Omental fat pad (tissue), 4 donors: Measurements from ENCODE around the gene FEM1C. TPM values are rescaled to one million over a fixed set of nuclear protein-coding genes. Genes with fewer than 3 reads are reported as not detected.

ENCODE experiments used
- ATAC-seq: fragments of 150-250 bp; one replicate; pipeline ENCODE4 v1.9.1; 2016; ENCODE audit warnings: mild to moderate bottlenecking, moderate library complexity; ENCODE audit not compliant: low FRiP score
- DNase-seq: peaks from one replicate; pipeline ENCODE4 v3.0.0-alpha.2; 2019; ENCODE audit warnings: low spot score
- total RNA-seq, 4 donors: library from RNA; depleted of rRNA; stranded (reverse); fragments of >200 nt; gene quantifications; one replicate each; pipeline ENCODE4 v1.1.0, GENCODE V29; 2016
- TF ChIP-seq, protein P1 (sequence below), 3 donors: fragments of 450-650 bp; IDR thresholded peaks; one replicate each; pipeline ENCODE4 v1.5.1; 2016 to 2017; ENCODE audit warnings: antibody characterized with exemption in 3 of 3, mild to moderate bottlenecking in 3 of 3, moderate library complexity in 2 of 3

FEM1C gene
- total RNA-seq, 4 donors from 2014 or later = 20.4 to 52.2 (median 28.5) TPM

DNA sequence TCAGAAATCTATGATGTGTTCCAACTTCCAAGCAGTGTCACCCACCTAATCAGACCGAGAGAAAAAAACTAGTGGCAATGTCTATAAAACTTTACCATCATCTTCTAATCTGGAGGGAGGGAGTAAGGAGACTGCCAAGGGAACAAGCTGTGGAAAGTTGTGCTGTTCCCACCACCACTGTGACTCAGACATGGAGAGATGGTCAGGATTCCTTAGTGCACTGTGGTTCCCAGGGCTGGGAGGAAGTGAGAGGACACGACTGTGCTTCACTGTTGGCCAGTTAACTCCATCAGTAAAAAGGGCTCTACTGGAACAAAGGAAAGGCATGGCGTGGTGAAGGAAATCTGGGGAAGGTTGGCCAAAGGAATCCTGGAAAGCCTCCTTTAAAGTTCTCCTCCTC, 38.9 kb upstream of the FEM1C start:
- no peak for ATAC-seq
- DNase-seq = no peak

GRCh38 chr5:115580941-115581340, 36.4 kb upstream of the FEM1C start:
- TF ChIP-seq, protein P1, sequence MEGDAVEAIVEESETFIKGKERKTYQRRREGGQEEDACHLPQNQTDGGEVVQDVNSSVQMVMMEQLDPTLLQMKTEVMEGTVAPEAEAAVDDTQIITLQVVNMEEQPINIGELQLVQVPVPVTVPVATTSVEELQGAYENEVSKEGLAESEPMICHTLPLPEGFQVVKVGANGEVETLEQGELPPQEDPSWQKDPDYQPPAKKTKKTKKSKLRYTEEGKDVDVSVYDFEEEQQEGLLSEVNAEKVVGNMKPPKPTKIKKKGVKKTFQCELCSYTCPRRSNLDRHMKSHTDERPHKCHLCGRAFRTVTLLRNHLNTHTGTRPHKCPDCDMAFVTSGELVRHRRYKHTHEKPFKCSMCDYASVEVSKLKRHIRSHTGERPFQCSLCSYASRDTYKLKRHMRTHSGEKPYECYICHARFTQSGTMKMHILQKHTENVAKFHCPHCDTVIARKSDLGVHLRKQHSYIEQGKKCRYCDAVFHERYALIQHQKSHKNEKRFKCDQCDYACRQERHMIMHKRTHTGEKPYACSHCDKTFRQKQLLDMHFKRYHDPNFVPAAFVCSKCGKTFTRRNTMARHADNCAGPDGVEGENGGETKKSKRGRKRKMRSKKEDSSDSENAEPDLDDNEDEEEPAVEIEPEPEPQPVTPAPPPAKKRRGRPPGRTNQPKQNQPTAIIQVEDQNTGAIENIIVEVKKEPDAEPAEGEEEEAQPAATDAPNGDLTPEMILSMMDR (IDR thresholded peaks at IDR 0.05) = no peak
- ATAC-seq = no peak
- no peak for DNase-seq

More for the DNA sequence above, 38.9 kb upstream of the FEM1C start:
- TF ChIP-seq, protein P1 (IDR thresholded peaks at IDR 0.05) = no peak

DNA sequence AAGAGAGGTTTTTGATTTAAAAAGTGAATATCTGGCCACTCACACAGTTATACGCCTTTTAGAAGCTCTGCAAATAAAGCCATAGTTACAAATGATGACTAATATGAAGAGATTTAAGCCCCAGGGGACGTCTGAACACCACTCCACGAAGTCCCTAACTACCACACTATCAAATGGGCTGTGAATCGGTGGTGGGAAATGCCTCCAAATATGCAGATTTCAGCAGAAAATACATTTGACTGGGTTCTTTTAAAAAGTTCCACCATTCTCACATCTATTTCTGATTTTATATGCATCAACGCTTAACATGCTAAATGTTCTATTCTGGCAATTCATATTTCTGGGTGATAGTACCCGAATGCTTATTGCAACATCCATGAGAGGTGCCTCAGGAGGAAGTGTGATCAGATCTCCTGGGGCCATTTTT, 35.2 kb upstream of the FEM1C start:
- no peak for ATAC-seq
- DNase-seq = no peak
- TF ChIP-seq, protein P1 (IDR thresholded peaks at IDR 0.05) = no peak

GRCh38 chr5:115579216-115579615, 34.6 kb upstream of the FEM1C start:
- DNase-seq (no peak), ATAC-seq (no peak)
- TF ChIP-seq, protein P1 (IDR thresholded peaks at IDR 0.05) = no peak

GRCh38 chr5:115578657-115579056, 34.1 kb upstream of the FEM1C start:
- TF ChIP-seq, protein P1 (IDR thresholded peaks at IDR 0.05) = no peak
- ATAC-seq (no peak), DNase-seq (no peak)

DNA sequence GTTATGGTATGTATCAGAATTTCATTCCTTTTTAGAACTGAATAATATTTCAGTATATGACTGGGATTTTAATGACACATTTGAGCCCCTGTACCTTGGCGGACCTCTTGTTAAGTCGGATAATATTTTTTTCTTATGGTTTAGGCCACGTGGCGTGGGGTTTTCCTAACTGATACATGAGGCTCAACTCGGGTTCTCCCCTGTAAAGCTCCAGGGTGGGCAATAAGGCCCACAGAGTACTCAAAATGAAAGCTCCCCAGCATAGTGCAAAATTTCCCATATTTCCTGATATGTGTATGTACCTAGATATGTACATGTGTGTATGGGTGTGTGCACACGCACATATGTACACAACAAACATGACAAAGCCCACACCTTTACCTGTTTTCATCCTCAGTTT, 33.2 kb upstream of the FEM1C start:
- no peak for DNase-seq
- TF ChIP-seq, protein P1 (IDR thresholded peaks at IDR 0.05) = no peak
- no peak for ATAC-seq

DNA sequence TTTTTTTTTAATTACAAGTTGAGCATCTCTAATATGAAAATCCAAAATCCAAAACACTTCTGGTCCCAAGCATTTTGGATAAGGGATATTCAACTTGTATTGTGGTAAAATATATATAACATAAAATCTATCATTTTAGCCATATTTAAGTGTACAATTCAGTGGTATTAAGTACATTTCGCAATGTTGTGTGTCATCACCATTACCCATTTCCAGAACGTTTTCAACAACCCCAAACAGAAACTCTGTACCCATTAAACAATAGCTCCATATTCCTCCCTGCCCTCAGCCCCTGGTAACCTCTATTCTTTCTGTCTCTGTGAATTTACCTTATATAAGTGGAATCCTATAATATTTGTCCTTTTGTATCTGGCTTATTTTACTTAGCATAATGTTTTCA, 32.8 kb upstream of the FEM1C start:
- TF ChIP-seq, protein P1 (IDR thresholded peaks at IDR 0.05) = no peak
- ATAC-seq = no peak
- no peak for DNase-seq
